K562 (cell line): ENCODE measurements around the gene COL9A2. TPM values are rescaled to one million over a fixed set of nuclear protein-coding genes. Genes with fewer than 3 reads are reported as not detected.

Experiments used
- CEBPB ChIP-seq: fragments of 450-650 bp; IDR thresholded peaks from 2 replicates; pipeline ENCODE4 v1.6.1; 2016; ENCODE audit warnings: missing genetic modification characterization, missing compliant biosample characterization
- CHD4 ChIP-seq: fragments of 200-600 bp; sonication (generic); IDR thresholded peaks from 3 replicates; pipeline ENCODE4 v1.6.1; 2012; ENCODE audit warnings: low read depth, mild to moderate bottlenecking, mixed read lengths, low read length, inconsistent platforms; ENCODE audit not compliant: insufficient read depth, insufficient replicate concordance, poor library complexity, severe bottlenecking
- CTBP1 ChIP-seq: fragments of 450-650 bp; IDR thresholded peaks from 2 replicates; pipeline ENCODE4 v1.6.1; 2016; ENCODE audit warnings: borderline replicate concordance
- HLTF ChIP-seq: fragments of 450-650 bp; IDR thresholded peaks from 2 replicates; pipeline ENCODE4 v1.6.1; 2016
- JUND ChIP-seq, 2 experiments: IDR thresholded peaks; 2 replicates in 1 of 2; 3 replicates in 1 of 2; pipeline ENCODE4 v1.6.1; 2011; ENCODE audit warnings: borderline replicate concordance in 2 of 2, low read depth in 2 of 2, low read length in 2 of 2, improper control_type of control experiment in 1 of 2, missing biosample characterization in 1 of 2, missing genetic modification characterization in 1 of 2, missing genetic modification reagents in 1 of 2
- MTA3 ChIP-seq: fragments of 450-650 bp; formaldehyde crosslinking; IDR thresholded peaks from 2 replicates; pipeline ENCODE4 v1.6.1; 2017; ENCODE audit warnings: mild to moderate bottlenecking, borderline replicate concordance
- NCOR1 ChIP-seq: fragments of 450-650 bp; IDR thresholded peaks from 2 replicates; pipeline ENCODE4 v1.6.1; 2016; ENCODE audit warnings: mild to moderate bottlenecking, moderate library complexity
- NELFE ChIP-seq: IDR thresholded peaks from 2 replicates; pipeline ENCODE4 v1.6.1; 2011; ENCODE audit warnings: mild to moderate bottlenecking; ENCODE audit not compliant: insufficient read depth, insufficient read length
- NR2C2 ChIP-seq, 2 experiments: fragments of 200-800 bp in 1 of 2; sonication (Bioruptor generic) in 1 of 2; sonication (generic) in 1 of 2; formaldehyde crosslinking in 1 of 2; IDR thresholded peaks; 2 replicates each; pipeline versions ENCODE4 v1.6.1 to v1.8.0; 2016 to 2022; ENCODE audit warnings: mild to moderate bottlenecking in 1 of 2, missing compliant biosample characterization in 1 of 2, missing genetic modification characterization in 1 of 2, missing genetic modification reagents in 1 of 2
- SMARCA4 ChIP-seq: fragments of 450-650 bp; IDR thresholded peaks from 2 replicates; pipeline ENCODE4 v1.6.1; 2016
- SMARCB1 ChIP-seq: IDR thresholded peaks from 2 replicates; pipeline ENCODE4 v1.6.1; 2011; ENCODE audit warnings: improper control_type of control experiment, low read depth; ENCODE audit not compliant: insufficient read length
- polyA plus RNA-seq, 8 experiments: library from polyadenylated mRNA; depleted of rRNA in 4 of 8; stranded (reverse) in 5 of 8; unstranded in 3 of 8; fragments of >200 nt; fragmentation: Nextera tagmentation in 2 of 8; fragmentation: Illumina TruSeq in 1 of 8; extraction: Ambion mirVana in 2 of 8; extraction: Trizol in 1 of 8; gene quantifications; 2 replicates each; pipeline versions ENCODE4 v1.2.1 to v1.2.3, GENCODE V29; 2011 to 2014; ENCODE audit warnings: inconsistent platforms in 1 of 8, missing spikeins in 1 of 8
- total RNA-seq, 7 experiments: library from RNA; depleted of rRNA in 6 of 7; stranded (reverse); fragments of >200 nt in 6 of 7; fragmentation: Illumina TruSeq in 2 of 7; extraction: Trizol in 2 of 7; gene quantifications; 2 replicates each; pipeline versions ENCODE4 v1.2.1 to v1.2.3, GENCODE V29; 2011 to 2021; ENCODE audit warnings: low replicate concordance in 1 of 7
- TF ChIP-seq, protein P1 (sequence below): fragments of 250-450 bp; sonication (Bioruptor Pico); IDR thresholded peaks from 2 replicates; pipeline ENCODE4 v1.8.0; 2021; ENCODE audit warnings: mild to moderate bottlenecking, moderate library complexity
- TF ChIP-seq, protein P2 (sequence below): fragments of 450-650 bp; IDR thresholded peaks from 2 replicates; pipeline ENCODE4 v1.6.1; 2017; ENCODE audit warnings: mild to moderate bottlenecking, moderate library complexity
- TF ChIP-seq, protein P3 (sequence below), 2 experiments: fragments of 250-450 bp in 1 of 2; fragments of 450-650 bp in 1 of 2; sonication (Bioruptor Pico) in 1 of 2; IDR thresholded peaks; 2 replicates each; pipeline versions ENCODE4 v1.6.1 to v1.8.0; 2016 to 2021; ENCODE audit warnings: mild to moderate bottlenecking in 2 of 2, moderate library complexity in 2 of 2, missing compliant biosample characterization in 1 of 2, missing genetic modification characterization in 1 of 2

The COL9A2 gene
- total and polyA plus RNA-seq, 9 of the 15 experiments (the other 6 are each of a cell fraction or from before 2014, with no cell fraction given): 0.03 to 2.2 (median 0.31) TPM

DNA sequence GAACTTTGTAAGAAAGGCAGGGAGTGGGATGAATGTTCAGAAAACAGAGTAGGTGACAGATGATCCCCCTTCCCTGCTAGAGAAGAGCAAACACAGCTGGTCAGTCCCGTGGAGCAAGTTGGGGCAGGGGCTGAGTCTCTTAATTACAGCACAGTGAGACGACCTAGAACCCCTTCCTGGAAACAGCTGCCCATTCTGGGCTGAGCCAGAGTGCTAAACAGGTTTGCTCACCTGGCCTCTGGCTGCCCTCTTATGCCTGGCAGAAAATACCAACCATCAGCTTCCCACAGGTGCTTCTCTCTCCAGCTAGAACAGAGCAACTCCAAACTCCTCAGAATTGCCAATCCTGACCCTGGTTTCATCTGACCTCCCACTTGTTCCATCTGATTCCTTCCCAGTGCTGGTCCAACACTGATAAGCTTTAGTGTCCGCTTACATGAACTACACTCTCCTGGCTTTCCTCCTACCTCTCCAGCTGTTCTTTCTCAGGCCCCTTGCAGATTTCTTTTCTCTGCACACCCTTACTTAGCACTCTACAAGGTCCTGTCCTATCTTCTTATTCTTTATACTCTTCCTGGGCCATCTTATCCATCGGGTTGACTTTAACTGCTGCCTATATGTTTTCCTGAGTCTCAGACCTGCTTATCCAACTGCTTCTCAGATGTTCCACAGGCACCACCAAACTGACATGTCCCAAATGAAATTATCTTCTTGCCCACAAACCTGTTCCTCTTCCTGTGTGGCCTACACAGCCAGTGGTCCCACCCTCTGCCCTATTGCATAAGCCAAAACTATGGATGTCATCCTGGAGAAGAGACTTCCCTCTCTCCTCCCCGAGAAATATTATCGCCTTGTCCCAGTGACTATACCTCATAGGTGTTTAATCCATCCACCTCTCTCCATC lies 22.6 kb upstream of the COL9A2 start (continued):
- TF ChIP-seq, protein P1, sequence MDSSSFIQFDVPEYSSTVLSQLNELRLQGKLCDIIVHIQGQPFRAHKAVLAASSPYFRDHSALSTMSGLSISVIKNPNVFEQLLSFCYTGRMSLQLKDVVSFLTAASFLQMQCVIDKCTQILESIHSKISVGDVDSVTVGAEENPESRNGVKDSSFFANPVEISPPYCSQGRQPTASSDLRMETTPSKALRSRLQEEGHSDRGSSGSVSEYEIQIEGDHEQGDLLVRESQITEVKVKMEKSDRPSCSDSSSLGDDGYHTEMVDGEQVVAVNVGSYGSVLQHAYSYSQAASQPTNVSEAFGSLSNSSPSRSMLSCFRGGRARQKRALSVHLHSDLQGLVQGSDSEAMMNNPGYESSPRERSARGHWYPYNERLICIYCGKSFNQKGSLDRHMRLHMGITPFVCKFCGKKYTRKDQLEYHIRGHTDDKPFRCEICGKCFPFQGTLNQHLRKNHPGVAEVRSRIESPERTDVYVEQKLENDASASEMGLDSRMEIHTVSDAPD (CRISPR knock-in tag): no peak
- TF ChIP-seq SMARCB1 (no peak), CHD4 (no peak), JUND (IDR thresholded peaks at IDR 0.05; ENCODE audit: borderline replicate concordance, low read depth, low read length) (no peak; the same call in 1 of the 2 replicates), JUND (tag; IDR thresholded peaks at IDR 0.05; ENCODE audit: borderline replicate concordance, low read depth, low read length) (no peak; the same call in 2 of the 3 replicates), SMARCA4 (peak; percentile 84), HLTF (no peak), CEBPB (peak; percentile 67), CTBP1 (peak; percentile 57; the same call in 1 of the 2 replicates), NR2C2 (CRISPR knock-in tag; IDR thresholded peaks at IDR 0.05) (no peak), NR2C2 (tag; IDR thresholded peaks at IDR 0.05) (no peak), MTA3 (no peak), NELFE (no peak), NCOR1 (peak; percentile 73)
- TF ChIP-seq, protein P2, sequence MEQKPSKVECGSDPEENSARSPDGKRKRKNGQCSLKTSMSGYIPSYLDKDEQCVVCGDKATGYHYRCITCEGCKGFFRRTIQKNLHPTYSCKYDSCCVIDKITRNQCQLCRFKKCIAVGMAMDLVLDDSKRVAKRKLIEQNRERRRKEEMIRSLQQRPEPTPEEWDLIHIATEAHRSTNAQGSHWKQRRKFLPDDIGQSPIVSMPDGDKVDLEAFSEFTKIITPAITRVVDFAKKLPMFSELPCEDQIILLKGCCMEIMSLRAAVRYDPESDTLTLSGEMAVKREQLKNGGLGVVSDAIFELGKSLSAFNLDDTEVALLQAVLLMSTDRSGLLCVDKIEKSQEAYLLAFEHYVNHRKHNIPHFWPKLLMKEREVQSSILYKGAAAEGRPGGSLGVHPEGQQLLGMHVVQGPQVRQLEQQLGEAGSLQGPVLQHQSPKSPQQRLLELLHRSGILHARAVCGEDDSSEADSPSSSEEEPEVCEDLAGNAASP: no peak
- TF ChIP-seq, protein P3, sequence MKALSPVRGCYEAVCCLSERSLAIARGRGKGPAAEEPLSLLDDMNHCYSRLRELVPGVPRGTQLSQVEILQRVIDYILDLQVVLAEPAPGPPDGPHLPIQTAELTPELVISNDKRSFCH (CRISPR knock-in tag; IDR thresholded peaks at IDR 0.05): no peak
- TF ChIP-seq, protein P3 (tag; IDR thresholded peaks at IDR 0.05): no peak
